ENCODE results near the gene LETMD1.

Gene LETMD1

DNA sequence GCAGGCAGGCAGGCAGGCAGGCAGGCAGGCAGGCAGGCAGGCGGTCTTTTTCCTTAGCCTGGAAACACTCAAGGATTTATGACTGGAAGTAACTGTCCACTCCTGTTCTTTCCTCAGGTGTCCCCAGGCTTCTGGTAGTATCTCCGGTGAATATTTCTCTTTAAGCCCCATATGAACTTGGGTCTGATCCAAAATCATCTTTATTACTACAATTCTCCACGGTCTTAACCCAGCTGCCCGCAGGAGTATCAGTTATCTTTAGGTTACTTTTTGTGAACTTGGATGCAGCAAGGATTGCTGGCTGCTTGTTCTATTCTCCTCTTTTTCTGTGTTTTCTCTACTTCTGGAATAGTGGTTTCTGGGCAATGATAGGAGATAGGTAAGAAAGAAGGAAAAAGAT is 32.0 kb downstream of the LETMD1 start:
- DNase-seq: no peak

GRCh38 chr12:51081421-51081820 is 33.3 kb downstream of the LETMD1 start:
- no peak for DNase-seq

DNA sequence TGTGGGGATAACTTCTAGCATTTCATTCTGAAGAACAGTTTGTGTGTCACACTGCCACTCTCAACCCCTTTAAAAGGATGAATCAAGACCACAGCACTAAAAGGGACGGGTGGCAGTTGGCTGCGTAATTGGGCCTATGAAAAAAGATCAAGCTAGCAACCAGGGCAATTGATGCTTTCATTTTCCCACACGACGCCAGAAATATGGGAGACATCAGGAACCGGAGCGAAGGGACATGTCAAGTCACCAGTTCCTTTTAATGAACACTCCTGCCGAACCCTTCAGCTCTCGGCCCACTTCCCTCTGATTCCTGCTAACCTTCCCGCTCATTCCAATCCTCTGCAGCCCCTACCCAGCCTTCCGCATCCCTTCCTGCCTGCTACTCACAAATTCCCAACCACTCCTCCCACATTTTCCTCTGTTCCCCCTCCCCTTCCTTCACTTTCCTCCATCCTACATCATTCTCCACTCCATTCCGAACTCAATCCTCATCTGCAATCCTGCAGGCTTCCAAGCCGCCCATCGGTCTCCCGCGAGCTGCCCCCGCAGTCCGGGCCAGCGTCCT is 34.5 kb downstream of the LETMD1 start:
- DNase-seq: no peak

GRCh38 chr12:51083126-51083833 is 35.2 kb downstream of the LETMD1 start, which contains the start of gene CSRNP2:
Gene CSRNP2, minus strand, starts transcription at chr12:51083596. Its CDS starts 7,035 bp downstream, at chr12:51076561.
- peak; percentile 89 for DNase-seq

DNA sequence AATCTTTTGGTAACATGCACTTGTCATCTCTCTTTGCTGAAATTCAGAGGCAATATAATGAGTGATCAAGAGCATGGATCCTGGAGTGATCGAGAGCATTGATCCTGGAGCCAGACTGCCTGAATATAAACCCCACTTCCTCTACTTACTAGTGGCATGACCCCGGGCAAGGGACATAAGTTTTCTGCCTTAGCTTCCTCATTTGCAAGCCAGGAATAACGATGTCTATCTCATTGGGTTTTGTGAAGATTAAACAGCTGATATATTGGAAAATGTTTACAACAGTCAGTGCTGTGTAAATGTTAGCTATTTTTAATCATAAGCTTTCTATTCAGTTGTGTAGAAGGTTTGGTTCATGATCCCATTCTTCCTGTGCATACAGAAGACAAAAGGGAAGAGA is 37.6 kb downstream of the LETMD1 start:
- DNase-seq: no peak

DNA sequence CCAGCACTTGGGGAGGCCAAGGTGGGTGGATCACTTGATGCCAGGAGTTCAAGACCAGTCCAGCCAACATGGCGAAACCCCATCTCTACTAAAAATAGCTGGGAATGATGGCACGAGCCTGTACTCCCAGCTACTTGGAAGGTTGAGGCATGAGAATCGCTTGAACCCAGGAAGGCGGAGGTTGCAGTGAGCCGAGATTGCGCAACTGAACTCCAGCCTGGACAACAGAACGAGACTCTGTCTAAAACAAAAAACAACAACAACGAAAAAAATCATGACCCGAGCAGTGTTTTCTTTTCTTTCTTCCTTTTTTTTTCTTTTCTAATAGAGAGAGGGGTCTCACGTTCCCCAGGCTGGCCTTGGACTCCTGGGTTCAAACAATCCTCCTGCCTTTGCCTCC is 38.8 kb downstream of the LETMD1 start:
- DNase-seq: no peak

DNA sequence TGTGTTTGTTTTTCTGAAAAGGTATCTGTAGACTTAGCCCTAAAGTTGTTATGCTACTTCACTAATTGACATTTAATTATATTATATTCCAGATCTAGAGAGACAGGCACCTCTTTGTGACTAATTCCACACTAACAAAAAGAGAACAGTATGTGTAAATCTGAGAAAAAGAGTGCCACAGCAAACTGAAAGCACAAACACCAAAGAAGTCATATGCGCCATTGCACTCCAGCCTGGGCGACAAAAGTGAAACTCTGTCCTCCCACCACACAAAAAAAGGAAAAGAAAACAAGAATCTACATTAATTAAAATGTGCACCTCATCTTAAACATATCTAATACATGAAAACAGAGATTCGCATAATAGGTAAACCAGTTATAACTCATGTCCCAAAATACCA is 39.7 kb downstream of the LETMD1 start:
- no peak for DNase-seq

- no peak for DNase-seq
Measured at GRCh38 chr12:51090705-51091229, 42.6 kb downstream of the LETMD1 start.

DNA sequence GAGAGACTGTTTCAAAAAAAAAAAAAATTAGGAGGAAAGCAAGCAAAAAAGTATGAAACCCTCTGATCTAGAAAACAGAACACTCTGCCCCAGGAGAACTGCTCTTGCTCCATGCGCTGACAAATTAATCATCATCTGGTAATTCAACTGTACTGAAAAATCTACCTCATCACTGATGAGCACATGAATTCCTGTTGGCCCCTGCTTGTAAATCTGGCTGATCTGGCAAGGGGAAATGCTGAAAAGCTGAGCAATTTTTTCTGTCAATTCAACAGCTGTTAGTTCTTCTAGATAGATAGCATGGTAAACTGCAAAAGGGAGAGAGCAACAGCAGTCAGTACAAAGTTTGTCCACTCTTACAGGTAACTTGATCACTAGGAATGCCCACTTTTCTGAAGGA is 50.5 kb downstream of the LETMD1 start:
- no peak for DNase-seq

GRCh38 chr12:51103977-51104376 is 55.9 kb downstream of the LETMD1 start:
- DNase-seq: no peak

- no peak for DNase-seq
Measured at GRCh38 chr12:51108136-51108535, 60.0 kb downstream of the LETMD1 start.

Data from cortex of kidney (tissue), 1 donor.